Activated T-cell treated with anti-CD3 and anti-CD28 coated beads, Interleukin-2, amount 50 U/mL, for 1 hour (primary cell): ENCODE results near the gene PLIN1.
A peak's percentile ranks its signal among the peaks of the same experiment; 100 is the strongest.

ENCODE experiments used
- DNase-seq: peaks from one replicate; pipeline ENCODE4 v3.0.0-alpha.2; 2020

PLIN1 gene

DNA sequence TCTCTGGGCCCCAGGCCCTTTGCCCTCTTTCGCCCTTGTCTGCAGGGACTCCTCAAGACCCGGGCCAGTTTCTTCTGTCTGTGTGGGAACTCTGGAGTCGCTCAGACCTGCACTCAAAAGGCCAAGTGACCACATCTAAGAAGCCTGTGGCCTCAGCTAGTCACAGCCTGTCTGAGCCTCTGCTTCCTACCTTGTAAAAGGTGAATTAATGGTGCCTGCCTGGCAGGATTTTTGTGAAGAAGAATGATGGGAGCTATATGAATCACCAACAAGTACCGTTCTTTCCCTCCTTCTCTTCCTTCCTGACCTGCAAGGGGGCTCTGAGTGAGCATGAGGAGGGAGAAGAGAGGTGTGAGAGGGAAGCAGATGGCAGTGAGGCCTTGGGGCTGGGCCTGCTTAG, 7.5 kb downstream of the PLIN1 start:
- DNase-seq, result no peak

DNA sequence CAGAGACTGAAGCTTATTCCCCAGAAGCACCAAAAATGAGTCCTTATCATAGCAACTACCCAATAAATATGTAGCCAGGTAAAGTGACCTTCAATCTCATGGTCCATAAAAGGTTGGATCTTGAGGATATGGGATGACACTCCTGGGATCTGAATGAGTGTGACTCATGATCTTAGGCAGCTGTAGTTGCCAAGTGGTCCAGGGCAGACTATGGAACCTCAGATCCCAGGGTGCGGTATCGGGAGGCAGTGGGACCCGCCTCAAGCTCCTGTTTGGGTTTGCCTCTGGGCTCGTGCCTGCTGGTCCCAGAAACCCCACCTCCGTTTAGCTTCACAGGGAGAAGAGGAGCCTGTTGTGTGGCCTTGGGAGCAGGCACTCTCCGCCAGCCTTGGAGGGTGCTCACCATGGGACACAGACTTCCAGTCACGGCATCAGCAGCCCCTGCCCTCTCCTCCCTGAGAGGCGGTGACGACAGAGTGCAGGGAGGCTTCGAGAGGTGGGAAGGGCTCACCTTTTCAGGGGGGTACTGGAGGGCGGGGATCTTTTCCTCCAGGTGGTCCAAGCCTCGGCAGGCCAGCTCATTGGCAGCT, 8.1 kb downstream of the PLIN1 start:
- DNase-seq, result no peak

DNA sequence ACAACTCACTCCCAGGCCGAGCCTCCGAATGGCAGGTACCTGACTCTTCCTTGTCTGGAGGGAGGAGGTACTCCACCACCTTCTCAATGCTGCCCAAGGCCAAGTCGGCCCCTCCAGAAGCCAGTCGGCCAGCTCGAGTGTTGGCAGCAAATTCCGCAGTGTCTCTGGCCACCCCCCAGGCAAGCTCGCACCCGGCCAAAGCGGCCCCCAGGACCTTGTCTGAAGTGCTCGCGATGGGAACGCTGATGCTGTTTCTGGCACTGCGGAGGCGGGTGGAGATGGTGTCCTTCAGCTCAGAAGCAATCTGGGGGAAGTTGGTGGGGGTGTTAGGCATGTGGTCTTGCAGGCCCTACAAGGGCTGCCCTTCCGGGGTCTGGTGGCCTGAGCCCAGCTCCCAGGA, 9.2 kb downstream of the PLIN1 start:
- no peak for DNase-seq

DNA sequence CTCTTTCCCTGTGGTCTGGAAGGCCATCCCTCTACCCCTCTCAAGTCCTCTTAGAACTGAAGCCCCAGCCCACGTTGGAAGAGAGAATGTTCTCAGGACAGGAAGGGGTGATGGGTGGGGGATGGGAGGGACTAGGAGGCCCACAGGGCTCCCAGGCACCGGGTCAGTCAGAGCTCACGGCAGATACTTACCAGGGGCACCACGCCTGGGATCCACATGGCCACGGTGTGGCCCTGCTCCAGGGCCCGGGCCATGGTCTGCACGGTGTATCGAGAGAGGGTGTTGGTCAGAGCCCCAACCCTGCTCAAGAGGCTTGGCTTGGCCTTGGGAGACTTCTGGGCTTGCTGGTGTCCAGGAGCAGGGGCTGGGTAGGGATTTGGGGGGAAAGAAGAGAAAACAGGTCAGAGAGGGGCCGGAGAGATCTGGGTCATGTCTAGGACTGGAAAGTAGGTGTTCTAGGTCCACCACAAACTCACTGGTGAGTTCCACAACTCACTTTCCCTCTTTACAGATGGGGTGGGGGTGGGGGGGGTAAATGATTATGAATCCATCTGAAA, 9.8 kb downstream of the PLIN1 start:
- no peak for DNase-seq

DNA sequence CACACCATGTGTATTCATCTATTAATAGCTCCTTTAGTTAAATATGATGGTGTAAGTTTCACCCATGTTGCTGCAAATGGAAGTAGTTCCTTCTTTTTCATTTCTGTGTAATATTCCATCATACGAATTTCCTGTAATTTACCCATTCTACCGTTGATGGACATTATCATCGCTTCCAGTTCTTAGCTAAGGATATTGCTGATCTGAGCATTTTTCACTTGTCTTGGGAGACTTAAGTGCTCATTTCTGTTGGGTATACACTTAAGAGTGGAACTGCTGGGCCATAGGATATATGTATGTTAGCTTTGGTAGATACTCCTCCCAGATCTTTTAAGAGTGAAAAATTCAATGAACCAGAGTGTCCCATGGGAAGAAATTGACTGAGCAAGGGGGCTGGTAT, 11.0 kb downstream of the PLIN1 start:
- no peak for DNase-seq

DNA sequence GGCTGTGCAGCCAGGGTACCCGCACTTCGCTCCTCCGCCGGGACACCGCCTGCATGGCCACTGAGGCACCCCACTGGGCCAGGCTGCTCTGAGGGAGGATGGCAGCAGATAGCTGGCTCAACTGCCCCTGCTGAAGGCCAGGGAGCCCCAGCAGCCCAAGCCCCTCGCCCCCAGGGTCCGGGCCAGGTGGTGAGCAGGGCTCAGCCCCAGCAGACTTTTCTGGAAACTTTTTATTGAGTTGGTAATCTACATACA, 11.5 kb downstream of the PLIN1 start:
- DNase-seq, result no peak

DNA sequence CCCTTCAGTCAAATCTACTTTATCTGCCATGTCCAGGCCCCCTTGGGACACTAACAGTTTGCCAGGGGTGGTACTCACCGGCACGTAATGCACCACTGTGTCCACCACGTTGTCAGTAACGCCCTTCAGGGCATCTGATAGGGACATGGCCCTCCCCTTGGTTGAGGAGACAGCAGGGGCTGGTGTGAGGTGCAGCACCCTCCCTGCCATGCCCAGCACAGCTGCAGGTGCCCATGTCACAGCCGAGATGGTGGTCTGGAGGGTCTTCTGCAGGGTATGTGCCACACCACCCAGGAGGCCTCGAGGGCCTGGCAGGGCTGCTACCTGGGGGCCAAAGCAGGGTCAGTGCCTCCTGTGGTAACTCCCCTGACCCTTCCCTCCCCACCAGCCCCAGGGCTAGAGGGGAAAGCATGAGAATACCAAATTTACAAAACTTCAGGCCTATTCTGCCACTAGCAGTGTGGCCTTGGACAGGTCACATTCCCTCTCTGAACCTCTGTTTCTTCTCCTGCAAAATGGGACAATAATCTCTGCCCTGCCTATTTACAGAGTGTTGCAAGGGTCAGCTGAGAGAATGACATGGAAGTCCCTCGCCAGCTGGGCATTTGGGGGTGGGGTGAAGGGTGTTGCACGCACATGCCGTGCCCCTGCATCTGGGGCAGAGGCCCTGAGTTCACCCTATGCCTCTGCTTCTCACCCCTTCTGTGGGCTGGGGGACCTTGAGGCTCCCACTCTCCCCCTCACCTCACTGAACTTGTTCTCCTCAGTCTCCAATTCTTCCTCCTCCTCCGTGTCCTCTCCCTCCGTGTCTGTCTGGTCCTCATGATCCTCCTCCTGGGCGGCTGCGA, 12.1 kb downstream of the PLIN1 start:
- no peak for DNase-seq

DNA sequence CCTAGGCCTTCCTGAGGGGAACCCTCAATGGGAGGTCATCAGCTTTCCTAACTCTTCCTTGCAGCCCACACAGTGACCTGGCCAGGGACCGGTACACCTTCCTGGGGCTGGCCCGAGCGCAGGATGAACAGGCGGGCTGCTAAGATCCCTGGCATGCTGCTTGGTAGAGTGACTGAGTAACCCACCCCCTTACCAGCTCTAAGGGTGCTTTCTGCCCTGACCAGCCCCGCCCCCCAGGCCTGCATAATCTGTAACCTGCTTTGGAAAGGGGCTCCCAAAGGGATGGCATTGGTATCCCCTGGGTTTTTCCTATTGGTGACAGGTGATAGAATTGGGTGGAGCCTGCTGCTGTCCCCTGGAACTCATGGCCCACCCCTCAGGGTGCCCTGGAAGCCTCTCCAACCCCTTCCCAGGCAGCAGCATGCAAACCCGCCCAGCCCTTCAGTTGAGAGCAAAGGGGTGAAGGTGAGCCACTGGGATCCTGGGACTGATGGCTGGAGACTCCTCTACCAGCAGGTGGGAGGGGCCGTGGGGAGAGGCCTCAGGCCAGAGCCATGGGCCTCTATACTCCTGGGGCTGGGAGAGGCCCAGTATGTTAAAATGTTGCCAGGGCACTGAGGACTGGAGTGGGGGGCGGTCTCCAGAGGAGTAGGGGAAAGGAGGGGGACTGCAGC, 12.8 kb downstream of the PLIN1 start:
- no peak for DNase-seq

DNA sequence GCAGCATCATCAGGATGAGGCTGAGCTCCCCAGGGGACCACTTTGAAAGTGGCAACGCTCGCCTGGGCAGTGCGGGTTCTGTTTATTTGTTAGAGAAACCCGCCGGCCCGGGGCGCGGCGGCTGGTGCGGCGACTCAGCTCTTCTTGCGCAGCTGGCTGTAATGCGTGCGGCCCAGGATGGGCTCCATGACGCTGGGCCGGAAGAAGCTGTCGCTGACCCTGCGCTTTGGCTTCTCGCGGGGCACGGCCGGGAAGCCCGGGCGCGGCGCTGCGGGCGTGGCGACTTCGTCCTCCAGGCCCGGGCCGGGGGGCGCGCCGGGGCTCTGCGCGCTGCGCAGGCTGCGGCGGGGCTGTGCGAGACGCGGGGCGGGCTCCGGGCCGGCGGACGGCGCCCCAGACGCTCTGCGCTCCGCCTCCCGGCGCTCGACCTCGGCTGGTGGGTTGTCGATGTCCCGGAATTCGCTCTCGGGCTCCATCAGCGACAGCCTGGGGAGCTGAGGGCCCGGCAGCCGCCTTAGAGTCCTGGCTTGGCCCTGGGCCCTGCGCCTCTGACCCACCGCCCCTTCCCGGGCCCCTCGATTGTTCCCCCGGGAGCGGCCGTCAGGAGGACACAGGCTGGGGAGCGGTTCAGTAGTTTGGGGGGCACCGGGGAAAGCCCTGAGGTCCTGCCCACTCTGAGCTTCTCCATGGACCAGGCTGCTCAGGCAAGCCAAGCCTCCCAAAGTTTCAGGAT, 13.6 kb downstream of the PLIN1 start:
- DNase-seq, result no peak

DNA sequence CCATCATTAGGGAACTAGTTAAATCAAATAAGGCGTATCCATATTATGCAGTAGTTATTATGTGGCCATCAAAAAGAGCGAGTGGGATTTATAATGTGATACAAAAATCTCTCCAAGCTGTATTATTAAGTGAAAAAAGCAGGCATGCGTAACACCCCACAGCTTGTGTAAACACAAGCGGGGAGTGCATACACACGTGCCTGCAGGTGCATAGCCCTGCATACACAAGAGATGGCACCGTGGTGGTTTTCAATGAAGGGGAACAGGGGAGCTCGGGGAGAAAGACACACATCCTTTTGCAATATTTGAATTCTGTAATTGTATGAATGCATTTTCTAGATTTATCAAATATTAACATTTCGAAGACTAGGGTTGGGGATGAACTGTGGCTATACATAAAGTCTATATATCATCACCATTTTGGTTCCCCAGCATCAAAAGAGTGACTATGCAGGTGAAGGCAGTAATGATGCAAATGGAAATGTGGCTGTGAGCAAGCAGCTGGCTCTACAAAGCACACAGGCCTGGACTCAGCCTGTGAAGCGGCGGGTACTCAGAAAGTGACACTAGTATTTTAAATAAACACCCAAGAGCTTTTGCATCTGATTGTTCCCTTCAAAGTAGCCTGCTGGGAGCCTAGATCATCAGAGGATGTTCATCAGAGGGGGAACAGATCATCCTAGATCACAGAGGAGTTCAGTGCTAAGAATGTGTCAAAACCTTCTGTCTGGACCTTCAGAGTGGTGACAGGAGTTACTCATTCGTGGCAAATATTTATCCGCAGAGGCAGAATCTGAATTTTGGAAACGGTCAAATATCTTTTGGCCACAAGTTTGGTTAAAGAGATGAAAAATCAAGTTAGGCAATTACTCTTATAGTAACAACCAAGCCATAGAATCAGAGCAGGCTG, 14.5 kb downstream of the PLIN1 start:
- no peak for DNase-seq

DNA sequence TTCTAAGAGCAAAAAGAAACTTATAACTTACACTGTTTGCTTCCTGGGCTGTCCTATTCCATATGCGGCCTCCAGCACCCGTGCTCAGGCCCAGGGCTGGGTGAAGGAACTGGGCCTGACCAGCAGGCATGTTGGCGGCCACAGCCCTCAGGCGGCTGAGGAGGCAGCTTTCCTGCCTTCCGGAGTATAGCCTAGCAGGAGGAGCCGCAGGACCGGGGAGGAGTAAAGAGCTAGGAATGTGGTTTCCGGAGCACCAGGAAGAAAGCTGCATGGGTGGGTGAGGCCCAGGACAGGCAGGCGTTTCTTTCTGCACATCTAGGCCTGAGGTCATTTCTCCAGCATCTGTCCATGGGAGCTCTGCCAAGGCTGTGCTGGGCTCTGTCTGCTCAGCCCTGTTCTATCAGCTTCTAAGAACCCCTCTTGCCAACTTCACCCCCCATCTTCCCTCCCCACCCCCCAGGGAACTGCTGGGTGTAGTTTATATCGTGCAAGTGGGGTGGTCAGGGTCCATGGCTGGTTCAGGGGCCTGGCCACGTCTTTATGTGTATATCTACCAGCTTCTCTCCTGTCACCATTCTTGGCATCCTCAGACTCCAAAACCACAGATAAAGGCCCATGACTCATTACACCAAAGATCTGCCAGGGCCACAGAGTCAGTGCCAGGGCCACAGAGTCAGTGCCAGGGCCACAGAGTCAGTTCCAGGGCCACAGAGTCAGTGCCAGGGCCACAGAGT, 16.1 kb downstream of the PLIN1 start:
- no peak for DNase-seq

DNA sequence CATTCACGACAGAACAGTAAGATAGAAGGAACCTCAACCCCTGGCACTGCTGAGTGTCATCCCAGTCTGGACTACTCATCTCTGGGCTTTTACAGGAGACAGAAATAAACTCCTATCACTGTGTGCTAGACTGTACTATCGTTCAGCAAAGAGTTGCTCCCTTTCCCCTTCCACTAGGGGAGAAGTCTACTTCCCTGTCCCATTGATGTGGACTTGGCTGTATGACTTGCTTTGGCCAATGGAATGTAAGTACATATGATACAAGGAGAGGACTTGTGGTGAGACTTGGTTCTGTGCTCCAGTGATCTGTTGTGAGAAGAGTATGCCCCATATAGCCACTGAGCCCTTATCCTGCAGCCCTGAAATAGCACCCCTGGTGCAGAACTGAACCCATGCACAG, 18.6 kb downstream of the PLIN1 start:
- no peak for DNase-seq

DNA sequence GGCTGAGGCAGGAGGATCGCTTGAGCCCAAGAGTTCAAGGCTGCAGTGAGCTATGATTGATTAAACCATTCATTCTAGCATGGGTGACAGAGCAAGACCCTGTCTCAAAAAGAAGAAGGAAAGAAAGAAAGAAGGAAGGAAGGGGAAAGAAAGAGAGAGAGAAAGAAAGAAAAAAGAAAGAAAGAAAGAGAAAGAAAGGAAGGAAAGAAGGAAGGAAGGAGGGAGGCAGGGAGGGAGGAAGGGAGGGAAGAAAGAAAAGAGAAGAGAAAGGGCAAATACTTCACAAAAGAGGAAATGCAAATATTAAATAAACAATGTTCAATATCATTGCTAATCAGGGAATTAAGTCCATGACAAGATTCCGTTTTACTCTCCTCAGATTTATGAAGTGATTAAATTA, 19.9 kb downstream of the PLIN1 start:
- no peak for DNase-seq

DNA sequence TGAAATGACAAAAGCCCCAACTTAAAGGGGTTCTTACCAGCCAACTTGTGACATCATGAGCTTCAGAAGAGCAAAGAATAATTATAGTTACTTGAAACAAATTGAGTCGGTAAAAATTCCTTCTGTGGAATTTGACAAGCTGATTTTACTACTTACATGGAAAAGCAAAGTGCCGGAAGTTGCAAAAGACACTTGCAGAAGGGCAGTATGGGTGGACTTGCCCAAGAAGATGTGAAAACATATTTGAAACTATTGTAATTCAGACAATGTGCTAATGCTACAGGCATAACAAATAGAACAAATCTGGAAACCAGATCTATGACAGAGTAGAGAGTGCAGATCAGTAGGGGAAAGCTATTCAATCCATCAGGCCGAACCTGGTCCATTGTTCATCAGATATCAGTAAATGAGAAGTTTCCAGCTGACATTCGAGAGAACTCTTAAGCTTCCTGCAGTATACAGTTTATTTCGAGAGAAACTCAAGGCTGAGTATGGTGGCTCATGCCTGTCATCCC, 21.4 kb downstream of the PLIN1 start:
- DNase-seq, result no peak

DNA sequence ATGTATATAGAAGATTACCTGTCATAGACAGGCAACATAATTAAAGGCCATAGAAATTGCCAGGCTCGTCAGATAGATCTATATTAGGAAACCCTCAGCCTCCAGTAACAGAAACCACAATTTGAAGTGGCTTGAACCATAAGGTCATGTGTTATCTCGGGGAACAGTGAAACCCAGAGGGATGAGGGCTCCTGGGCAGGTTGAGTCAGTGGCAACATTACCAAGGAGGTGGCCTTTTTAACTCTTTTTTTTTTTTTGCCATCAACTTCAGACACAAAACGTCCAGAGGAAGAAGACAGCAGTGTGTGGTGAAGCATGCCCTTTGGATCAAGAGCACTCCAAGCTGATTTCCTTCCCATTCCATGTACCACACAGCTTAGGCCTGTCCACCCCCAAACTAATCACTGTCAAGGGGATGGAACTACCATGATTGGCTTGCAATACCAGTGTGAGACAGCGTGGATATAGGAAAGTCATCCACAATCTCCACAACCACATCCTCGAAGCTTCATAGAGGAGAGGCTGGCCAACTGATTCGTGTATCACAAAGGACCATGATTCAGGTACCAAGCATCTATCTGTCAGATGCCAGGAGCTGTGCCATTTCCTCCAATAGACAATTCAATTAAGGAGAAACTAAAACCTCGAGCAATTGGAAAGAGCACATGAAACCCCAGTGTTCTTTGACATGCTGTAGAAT, 22.9 kb downstream of the PLIN1 start:
- no peak for DNase-seq

DNA sequence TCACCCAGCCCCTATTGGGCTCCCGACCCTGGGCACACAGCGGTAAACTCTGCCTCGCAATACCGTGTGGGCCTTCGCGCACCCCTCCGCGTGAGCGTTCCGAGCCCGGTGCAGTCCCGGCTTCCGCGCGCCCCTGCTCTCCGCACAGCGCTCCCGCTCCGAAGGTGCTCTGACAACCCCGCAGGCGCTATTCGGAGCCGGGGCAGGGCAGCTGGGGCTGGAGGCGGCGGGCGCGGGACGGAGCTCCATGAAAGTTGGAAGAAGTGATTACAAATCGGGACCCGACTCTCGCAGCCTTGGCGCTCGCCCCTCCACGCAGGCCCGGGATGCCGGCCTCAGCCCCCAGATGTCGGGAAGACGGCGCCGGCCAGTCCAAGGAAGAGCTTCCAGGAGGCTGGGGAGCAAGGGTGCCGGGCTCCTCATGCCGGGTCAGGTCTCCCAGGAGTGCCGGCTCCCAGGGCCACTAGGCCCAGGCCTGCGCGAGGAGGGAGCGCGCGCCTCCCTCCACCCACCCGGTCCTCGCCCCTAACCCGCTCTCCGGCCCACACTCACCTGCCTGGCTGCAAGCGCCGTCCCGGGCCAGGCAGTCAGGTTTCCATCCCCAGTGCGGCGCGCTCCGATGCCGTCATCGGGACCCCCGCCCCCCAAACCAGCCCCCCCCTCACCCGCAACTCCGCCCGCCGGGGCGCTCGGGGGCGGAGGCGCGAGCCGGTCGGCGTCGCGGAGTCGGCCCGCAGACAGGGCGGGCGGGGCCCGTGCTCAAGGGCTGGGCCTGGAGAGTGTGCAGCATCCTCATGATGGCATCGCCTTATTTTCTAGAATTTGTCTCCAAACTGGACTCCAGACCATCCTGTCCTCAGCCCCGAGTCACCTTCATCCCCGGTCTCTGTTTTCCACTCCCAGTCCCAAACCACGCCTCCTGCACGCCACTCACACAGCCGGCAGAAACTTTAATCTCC, 24.0 kb downstream of the PLIN1 start, which contains the start of gene KIF7:
KIF7 (minus strand) TSS at position 621 of the 959 bp plus-strand sequence. CDS start 2,537 bp downstream, outside the sequence.
- peak; percentile 26 for DNase-seq

DNA sequence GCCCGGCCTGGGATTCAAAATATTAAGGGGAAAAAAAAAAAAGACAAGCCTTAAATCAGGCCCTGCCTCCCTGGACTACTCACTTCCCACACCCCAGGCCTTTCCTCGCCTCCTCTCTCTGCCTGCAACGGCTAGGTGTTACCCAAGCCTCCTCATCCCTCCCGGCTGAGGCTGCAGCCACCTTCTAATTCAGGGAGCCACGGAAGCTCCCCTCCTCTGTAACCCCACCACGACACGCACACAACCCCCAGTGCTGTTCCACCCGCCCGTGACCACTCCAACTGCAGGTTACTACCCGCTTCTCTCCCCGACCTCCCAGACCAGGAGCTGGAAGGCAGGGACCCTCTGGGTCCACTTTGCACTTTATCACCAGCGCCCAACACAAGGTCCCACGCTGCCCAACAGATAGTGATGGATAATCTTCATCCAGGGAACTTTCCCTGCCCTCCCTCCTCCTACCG, 24.8 kb downstream of the PLIN1 start:
- no peak for DNase-seq

DNA sequence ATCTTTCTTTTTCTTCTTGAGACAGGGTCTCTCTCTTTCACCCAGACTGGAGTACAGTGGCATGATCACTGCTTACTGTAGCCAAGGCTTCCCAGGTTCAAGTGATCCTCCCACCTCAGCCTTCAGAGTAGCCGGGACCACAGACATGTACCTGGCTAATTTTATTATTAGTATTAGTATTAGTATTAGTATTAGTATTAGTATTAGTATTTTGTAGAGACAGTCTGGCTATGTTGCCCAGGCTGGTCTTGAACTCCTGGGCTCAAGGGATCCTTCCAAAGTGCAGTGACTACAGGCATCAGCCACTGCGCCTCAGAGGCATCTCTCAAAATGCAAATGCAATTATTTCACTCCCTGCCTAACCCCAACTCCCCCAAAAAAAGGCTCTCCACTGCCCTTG, 25.6 kb downstream of the PLIN1 start:
- DNase-seq, result no peak

DNA sequence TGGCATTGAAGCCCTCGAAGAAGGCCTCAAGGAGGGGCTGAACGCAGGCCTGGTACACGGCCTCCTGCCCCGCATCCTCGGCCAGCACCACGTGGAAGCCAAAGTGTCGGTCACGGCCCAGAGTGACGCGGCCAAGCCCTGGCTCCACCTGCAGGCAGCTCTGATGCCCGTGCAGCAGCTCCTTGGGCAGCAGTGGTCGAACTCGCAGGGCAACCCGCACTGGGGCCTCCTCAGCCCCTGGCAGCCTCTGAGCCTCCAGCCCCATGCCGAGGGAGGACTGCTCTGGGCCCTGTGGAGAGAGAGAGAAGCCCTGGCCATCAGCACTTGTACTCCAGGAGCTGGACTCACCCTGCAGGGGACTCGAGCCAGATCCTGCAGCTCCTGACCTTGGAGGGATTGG, 26.5 kb downstream of the PLIN1 start:
- DNase-seq, result no peak
